Glomerular endothelial cell (primary cell): Measurements from ENCODE around the gene HLA-DOA. TPM values are rescaled to one million over a fixed set of nuclear protein-coding genes. Genes with fewer than 3 reads are reported as not detected.

Experiments
- DNase-seq: peaks from one replicate; pipeline ENCODE4 v3.0.0-alpha.2; 2011; ENCODE audit warnings: low read depth, low spot score; ENCODE audit errors: extremely low read depth
- total RNA-seq: library from RNA; depleted of rRNA; stranded (reverse); fragments of >200 nt; gene quantifications from 2 replicates; pipeline ENCODE4 v1.2.3, GENCODE V29; 2015

The HLA-DOA gene
- total RNA-seq, 1 donor from 2014 or later = not detected

- DNase-seq = no peak
Observed at GRCh38 chr6:32968093-32968866, 41.1 kb downstream of the HLA-DOA start, which contains the start of gene BRD2. Gene BRD2, plus strand, starts transcription at chr6:32968594. Its CDS starts 4,305 bp downstream, at chr6:32972899.

GRCh38 chr6:32967151-32968091 is 42.0 kb downstream of the HLA-DOA start:
- DNase-seq = no peak

- DNase-seq = no peak
Observed at GRCh38 chr6:32964776-32965175, 44.6 kb downstream of the HLA-DOA start.

- DNase-seq = no peak
Observed at GRCh38 chr6:32963866-32964265, 45.5 kb downstream of the HLA-DOA start.

GRCh38 chr6:32962213-32962826 is 47.1 kb downstream of the HLA-DOA start:
- DNase-seq = no peak

- DNase-seq = no peak
Observed at GRCh38 chr6:32960563-32960962, 48.8 kb downstream of the HLA-DOA start.

GRCh38 chr6:32956176-32956575 is 53.2 kb downstream of the HLA-DOA start:
- no peak for DNase-seq

GRCh38 chr6:32954986-32955802 is 54.2 kb downstream of the HLA-DOA start:
- DNase-seq = no peak

GRCh38 chr6:32954267-32954666 is 55.1 kb downstream of the HLA-DOA start:
- DNase-seq = no peak

Other genes starting within 250 kb of the HLA-DOA start
- gene HLA-DQB2, start 246.1 kb downstream of the HLA-DOA start, total RNA-seq = not detected in 2 replicates
- 0.29 and 1.2 TPM in 2 replicates for gene HLA-DOB, start 192.6 kb downstream of the HLA-DOA start, total RNA-seq
- 23.2 and 36.1 TPM in 2 replicates for gene TAP2, start 170.9 kb downstream of the HLA-DOA start, total RNA-seq
- 62.9 and 67.0 TPM in 2 replicates for gene PSMB8, start 165.5 kb downstream of the HLA-DOA start, total RNA-seq
- gene TAP1, start 155.9 kb downstream of the HLA-DOA start, total RNA-seq = 75.3 and 106 TPM in 2 replicates
- 53.8 and 55.1 TPM in 2 replicates for gene PSMB9, start 155.4 kb downstream of the HLA-DOA start, total RNA-seq
- 0.48 and 1.8 TPM in 2 replicates for gene HLA-DMB, start 68.6 kb downstream of the HLA-DOA start, total RNA-seq
- gene HLA-DMA, start 56.5 kb downstream of the HLA-DOA start, total RNA-seq = 0.53 and 0.99 TPM in 2 replicates
- 116 and 138 TPM in 2 replicates for gene BRD2, start 41.0 kb downstream of the HLA-DOA start, total RNA-seq
- 7.3 and 12.8 TPM in 2 replicates for gene HLA-DPA1, start 64.1 kb upstream of the HLA-DOA start, total RNA-seq
- 2.4 and 8.0 TPM in 2 replicates for gene HLA-DPB1, start 66.4 kb upstream of the HLA-DOA start, total RNA-seq
- under 0.01 and 0.53 TPM in 2 replicates for gene COL11A2, start 182.9 kb upstream of the HLA-DOA start, total RNA-seq
- gene RXRB, start 191.1 kb upstream of the HLA-DOA start, total RNA-seq = 24.6 and 25.2 TPM in 2 replicates
- gene SLC39A7, start 191.3 kb upstream of the HLA-DOA start, total RNA-seq = 124 and 143 TPM in 2 replicates
- gene HSD17B8, start 195.1 kb upstream of the HLA-DOA start, total RNA-seq = 4.0 and 8.0 TPM in 2 replicates
- gene RING1, start 198.9 kb upstream of the HLA-DOA start, total RNA-seq = 9.6 and 15.2 TPM in 2 replicates